Tibial nerve (tissue), 3 donors: ENCODE results near the gene TMEM181.

Experiments used
- CTCF ChIP-seq, 5 experiments: fragments of 200-600 bp in 3 of 5; fragments of 450-650 bp in 2 of 5; sonication (generic) in 3 of 5; IDR thresholded peaks; one replicate each; pipeline ENCODE4 v1.5.1; 2016 to 2019; ENCODE audit warnings: antibody characterized with exemption in 5 of 5, mild to moderate bottlenecking in 3 of 5, moderate library complexity in 2 of 5
- POLR2A ChIP-seq, 2 donors: fragments of 450-650 bp; IDR thresholded peaks; one replicate each; pipeline ENCODE4 v1.6.1; 2017; ENCODE audit warnings: antibody characterized with exemption in 2 of 2, mild to moderate bottlenecking in 2 of 2, moderate library complexity in 2 of 2

- TF ChIP-seq CTCF (IDR thresholded peaks at IDR 0.05) (no peak), POLR2A (IDR thresholded peaks at IDR 0.05) (no peak)
Observed at GRCh38 chr6:158561321-158561884, 1.5 kb downstream of the TMEM181 start.
